Activated CD4-positive, alpha-beta T cell treated with anti-CD3 and anti-CD28 coated beads, Interleukin-2, amount 10 ng/mL, durations not matched to agents 7 days and 5 days (primary cell): ENCODE data around the gene PPP1R14D. TPM values are rescaled to one million over a fixed set of nuclear protein-coding genes. Genes with fewer than 3 reads are reported as not detected.

ENCODE experiments used
- total RNA-seq, 2 experiments: library from RNA; stranded (reverse); gene quantifications; one replicate each; pipeline ENCODE4 v1.2.3, GENCODE V29; 2021

PPP1R14D gene
- total RNA-seq, 2 experiments from 2014 or later, result not detected

Other genes starting within 250 kb of the PPP1R14D start
- 10 to 100 TPM; 62.2 to 69.0 TPM for gene KNL1, start 234.5 kb downstream of the PPP1R14D start, total RNA-seq
- gene RAD51, start 133.5 kb downstream of the PPP1R14D start, total RNA-seq, result 10 to 100 TPM; 59.9 to 66.7 TPM
- gene RMDN3, start 73.5 kb downstream of the PPP1R14D start, total RNA-seq, result 10 to 100 TPM; 26.0 to 32.6 TPM
- 10 to 100 TPM; 33.9 to 35.5 TPM for gene GCHFR, start 64.6 kb downstream of the PPP1R14D start, total RNA-seq
- gene C15orf62, start 58.7 kb downstream of the PPP1R14D start, total RNA-seq, result 1 to 10 TPM; 1.0 to 1.3 TPM
- gene ZFYVE19, start 21.6 kb downstream of the PPP1R14D start, total RNA-seq, result 10 to 100 TPM; 31.1 to 32.2 TPM
- gene DNAJC17, start 21.2 kb downstream of the PPP1R14D start, total RNA-seq, result 10 to 100 TPM; 42.2 to 44.3 TPM
- 1 to 10 TPM; 1.7 to 2.9 TPM for gene SPINT1, start 15.3 kb upstream of the PPP1R14D start, total RNA-seq
- not detected for gene RHOV, start 45.5 kb upstream of the PPP1R14D start, total RNA-seq
- gene VPS18, start 65.7 kb upstream of the PPP1R14D start, total RNA-seq, result 10 to 100 TPM; 16.2 to 16.6 TPM
- not detected for gene DLL4, start 100.6 kb upstream of the PPP1R14D start, total RNA-seq
- 1 to 10 TPM; 4.7 to 6.7 TPM for gene CHAC1, start 124.8 kb upstream of the PPP1R14D start, total RNA-seq